ENCODE data around the gene MSH3.

The MSH3 gene

GRCh38 chr5:80912479-80912878, 258.0 kb downstream of the MSH3 start:
- DNase-seq (ENCODE audit: low spot score) = no peak

GRCh38 chr5:80915716-80916115, 261.3 kb downstream of the MSH3 start:
- no peak for DNase-seq (ENCODE audit: low spot score)

DNA sequence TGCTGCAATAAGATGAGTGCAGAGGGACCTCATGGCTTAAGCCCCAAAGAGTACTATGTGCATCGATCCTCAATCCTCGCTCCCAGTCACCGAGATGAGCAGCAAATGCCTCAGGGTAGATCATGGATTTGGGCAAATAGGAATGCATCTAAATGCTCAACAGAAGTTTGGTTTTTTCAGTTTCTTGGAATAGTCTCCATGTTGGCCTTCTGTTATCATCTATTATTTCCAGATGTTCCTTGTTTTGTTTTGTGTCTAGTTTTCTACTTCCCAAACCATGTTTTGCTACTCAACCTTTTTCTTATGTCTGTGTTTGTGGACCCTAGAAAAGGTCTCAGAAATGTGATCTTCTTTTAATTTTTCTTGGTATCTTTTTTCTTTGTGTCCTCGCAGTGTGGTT, 262.2 kb downstream of the MSH3 start:
- DNase-seq (ENCODE audit: low spot score) = no peak

GRCh38 chr5:80917631-80918030, 263.2 kb downstream of the MSH3 start:
- DNase-seq (ENCODE audit: low spot score) = no peak

GRCh38 chr5:80919678-80920196, 265.3 kb downstream of the MSH3 start:
- no peak for DNase-seq (ENCODE audit: low spot score)

DNA sequence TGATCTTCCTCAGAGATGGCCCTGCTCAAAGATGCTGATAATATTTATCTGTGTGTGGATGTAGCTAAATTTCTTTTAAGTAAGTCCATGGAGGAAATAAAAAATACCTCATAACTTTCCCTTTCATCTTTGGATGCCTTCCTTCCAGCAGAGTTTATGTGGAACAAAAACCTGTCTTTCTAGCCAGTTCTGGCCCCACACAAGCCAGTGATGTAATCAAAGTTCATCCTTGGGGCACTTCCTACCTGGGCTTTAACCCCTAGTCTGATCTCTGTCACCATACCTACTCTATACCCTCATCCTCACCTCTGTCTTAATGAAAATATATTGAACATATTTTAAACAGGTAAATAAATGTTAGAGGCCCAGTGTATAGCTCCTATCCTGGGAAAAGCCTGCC, 265.9 kb downstream of the MSH3 start:
- no peak for DNase-seq (ENCODE audit: low spot score)

GRCh38 chr5:80921026-80921425, 266.6 kb downstream of the MSH3 start:
- no peak for DNase-seq (ENCODE audit: low spot score)

GRCh38 chr5:80925931-80926330, 271.5 kb downstream of the MSH3 start:
- DNase-seq (ENCODE audit: low spot score) = no peak

All from ecto neural progenitor cell (in vitro differentiated cells).